Retinal pigment epithelial cell (primary cell): Measurements from ENCODE around the gene ARHGAP25.

Source experiments
- DNase-seq: peaks from one replicate; pipeline ENCODE4 v3.0.0-alpha.2; 2010; ENCODE audit warnings: low read depth
- H3K4me3 ChIP-seq: 2 replicates; pipeline ENCODE4 v1.5.1; 2011; ENCODE audit warnings: mild to moderate bottlenecking, low read length, control low read depth, moderate library complexity
- TF ChIP-seq, protein P1 (sequence below): conservative IDR thresholded peaks from 2 replicates; pipeline ENCODE4 v1.5.1; 2011; ENCODE audit warnings: low read depth, low read length, control low read depth, inconsistent platforms

ARHGAP25 gene

DNA sequence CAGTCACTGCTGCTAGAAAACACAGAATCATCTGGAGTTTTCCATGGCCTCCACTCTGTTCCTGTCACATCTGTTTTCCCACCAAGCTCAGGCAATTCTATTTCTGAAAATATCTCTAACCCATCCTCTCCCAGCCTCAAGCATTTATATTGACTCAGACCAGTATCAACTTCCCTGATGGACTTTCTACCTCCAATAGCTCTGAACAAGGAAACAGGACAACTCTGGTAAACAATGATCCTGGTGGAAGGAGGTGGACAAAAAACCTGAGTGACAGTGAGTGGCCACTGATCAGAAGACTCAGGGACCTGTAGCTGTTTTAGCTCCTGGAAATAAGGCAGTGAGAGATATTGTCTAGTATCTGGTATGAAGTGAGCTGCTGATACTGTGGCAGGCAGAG is 113.1 kb downstream of the ARHGAP25 start:
- no peak overlapping the region for H3K4me3 ChIP-seq
- no peak for DNase-seq
- TF ChIP-seq, protein P1, sequence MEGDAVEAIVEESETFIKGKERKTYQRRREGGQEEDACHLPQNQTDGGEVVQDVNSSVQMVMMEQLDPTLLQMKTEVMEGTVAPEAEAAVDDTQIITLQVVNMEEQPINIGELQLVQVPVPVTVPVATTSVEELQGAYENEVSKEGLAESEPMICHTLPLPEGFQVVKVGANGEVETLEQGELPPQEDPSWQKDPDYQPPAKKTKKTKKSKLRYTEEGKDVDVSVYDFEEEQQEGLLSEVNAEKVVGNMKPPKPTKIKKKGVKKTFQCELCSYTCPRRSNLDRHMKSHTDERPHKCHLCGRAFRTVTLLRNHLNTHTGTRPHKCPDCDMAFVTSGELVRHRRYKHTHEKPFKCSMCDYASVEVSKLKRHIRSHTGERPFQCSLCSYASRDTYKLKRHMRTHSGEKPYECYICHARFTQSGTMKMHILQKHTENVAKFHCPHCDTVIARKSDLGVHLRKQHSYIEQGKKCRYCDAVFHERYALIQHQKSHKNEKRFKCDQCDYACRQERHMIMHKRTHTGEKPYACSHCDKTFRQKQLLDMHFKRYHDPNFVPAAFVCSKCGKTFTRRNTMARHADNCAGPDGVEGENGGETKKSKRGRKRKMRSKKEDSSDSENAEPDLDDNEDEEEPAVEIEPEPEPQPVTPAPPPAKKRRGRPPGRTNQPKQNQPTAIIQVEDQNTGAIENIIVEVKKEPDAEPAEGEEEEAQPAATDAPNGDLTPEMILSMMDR, result no peak

DNA sequence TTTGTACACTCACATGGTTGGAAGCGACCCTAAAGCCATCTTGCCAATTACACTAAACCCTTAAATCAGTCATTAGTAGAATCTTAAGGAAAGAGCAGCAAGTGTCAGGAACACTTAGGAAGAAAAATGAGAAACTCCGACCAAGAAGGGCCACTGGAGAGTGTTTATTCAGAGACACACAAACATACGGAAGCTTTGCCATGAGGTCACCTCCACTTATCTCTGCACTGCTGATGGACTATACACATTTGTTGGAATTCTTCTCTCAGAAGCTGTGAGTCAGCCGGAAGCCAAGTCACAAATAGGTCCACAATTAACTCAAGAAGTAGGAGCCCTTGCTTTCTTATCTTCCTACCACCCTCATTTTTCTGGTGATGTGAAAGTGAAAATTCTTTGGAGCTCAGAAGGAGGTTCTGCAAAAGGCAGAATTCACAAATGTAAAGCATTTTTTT is 115.0 kb downstream of the ARHGAP25 start:
- TF ChIP-seq, protein P1, result no peak
- no peak overlapping the region for H3K4me3 ChIP-seq
- DNase-seq, result no peak

DNA sequence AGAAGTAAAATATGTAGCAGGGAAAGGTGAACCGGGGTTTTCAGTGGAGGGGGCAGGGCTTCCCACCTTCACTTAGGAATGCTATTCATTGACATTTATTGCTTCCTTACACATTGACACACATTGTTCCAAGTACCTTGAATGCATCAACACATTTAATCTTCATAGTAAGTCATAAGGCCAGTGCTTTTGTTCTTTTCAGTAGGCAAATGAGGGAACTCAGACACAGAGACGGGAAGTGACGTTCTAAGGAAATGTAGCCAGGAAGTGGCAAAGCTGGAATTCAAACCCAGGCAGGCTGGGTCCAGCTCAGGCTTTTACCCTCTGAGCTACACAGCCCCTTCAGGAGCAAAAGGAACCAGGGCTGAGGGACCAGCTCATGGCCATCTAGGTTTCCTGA is 115.9 kb downstream of the ARHGAP25 start:
- no peak for DNase-seq
- TF ChIP-seq, protein P1, result no peak
- no peak overlapping the region for H3K4me3 ChIP-seq

DNA sequence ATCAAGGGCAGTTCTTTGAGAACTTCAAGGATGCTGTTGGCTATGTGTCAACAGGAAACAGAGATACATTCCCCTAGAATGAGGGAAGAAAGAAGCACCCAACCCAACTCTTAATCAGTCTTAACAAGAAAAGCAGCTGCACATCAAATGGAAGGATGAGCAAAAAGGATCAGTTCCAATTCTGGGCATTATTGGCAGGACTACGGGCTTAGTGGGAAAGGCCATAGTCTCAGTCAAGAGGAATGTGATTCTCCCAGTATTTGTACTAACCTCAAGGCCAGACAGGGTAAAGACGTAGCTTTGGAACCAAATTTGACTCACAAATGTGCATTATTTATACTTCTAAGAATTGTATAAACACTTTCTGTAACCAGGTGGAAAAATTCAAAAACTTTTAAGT is 118.4 kb downstream of the ARHGAP25 start:
- TF ChIP-seq, protein P1, result no peak
- no peak overlapping the region for H3K4me3 ChIP-seq
- DNase-seq, result no peak

DNA sequence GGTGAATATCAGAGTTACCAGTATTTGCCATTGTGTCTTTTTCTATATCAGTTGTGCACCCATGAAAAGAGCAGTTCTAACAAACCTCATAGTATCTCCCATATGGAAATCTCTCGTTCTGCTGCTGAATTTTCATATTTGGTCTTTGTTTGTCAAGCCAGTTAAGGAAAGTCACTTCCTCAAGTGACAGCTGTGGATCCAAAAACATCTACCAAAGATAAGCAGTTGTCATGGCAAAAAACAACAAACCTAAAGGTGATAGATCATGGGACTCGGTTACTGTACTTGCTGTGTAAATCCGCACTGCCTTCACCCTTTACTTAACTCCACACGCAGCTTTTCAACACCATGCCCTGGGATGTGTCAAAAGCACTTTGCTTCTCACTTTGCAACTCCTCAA is 119.3 kb downstream of the ARHGAP25 start:
- DNase-seq, result no peak
- TF ChIP-seq, protein P1, result no peak
- no peak overlapping the region for H3K4me3 ChIP-seq

DNA sequence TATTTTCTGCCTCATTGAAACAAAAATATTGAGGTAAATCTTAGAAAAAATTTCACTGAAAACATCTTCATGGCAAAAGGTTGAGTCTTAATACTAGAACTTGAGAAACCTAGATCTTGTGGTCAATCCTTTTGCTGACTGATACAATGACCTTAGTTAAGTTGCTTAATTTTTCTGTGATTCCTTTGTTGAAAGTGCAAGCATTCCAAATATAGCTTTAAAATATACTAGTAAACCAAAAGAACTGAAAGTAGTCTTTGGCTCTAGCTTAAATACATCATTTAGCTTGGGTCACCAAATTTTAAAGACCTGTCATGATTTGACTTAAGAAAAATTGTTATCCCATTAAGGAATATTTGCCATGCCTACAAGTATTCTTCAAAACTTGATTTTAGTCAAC is 119.9 kb downstream of the ARHGAP25 start:
- H3K4me3 ChIP-seq, result no peak overlapping the region
- TF ChIP-seq, protein P1, result no peak
- DNase-seq, result no peak

DNA sequence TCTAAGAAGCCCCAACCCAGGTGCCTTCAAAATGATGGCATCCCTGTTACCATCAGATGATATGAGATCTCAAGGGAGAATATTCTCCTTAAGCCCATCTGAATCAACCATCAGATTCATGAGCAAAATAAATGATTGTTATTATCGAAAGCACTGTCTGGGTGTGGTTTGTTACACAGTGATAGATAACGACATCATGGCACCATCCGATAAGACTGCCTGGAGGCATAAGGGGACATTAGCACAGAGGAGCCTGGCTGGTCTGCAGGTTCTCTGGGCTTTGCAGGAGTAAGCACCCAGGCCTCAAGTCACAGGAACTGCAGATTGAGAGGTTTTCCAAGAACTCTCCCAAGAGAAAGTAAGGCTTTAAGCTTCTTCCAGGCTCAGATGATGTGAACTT is 120.9 kb downstream of the ARHGAP25 start:
- TF ChIP-seq, protein P1, result no peak
- no peak for DNase-seq
- H3K4me3 ChIP-seq, result no peak overlapping the region
